ENCODE results near the gene XYLT1. TPM values are rescaled to one million over a fixed set of nuclear protein-coding genes. Genes with fewer than 3 reads are reported as not detected.
A peak's percentile ranks its signal among the peaks of the same experiment; 100 is the strongest.

Gene XYLT1
- total and polyA plus RNA-seq, 10 of the 15 experiments (the other 5 are each of a cell fraction or from before 2014, with no cell fraction given): 0.88 to 14.8 (median 5.8) TPM

DNA sequence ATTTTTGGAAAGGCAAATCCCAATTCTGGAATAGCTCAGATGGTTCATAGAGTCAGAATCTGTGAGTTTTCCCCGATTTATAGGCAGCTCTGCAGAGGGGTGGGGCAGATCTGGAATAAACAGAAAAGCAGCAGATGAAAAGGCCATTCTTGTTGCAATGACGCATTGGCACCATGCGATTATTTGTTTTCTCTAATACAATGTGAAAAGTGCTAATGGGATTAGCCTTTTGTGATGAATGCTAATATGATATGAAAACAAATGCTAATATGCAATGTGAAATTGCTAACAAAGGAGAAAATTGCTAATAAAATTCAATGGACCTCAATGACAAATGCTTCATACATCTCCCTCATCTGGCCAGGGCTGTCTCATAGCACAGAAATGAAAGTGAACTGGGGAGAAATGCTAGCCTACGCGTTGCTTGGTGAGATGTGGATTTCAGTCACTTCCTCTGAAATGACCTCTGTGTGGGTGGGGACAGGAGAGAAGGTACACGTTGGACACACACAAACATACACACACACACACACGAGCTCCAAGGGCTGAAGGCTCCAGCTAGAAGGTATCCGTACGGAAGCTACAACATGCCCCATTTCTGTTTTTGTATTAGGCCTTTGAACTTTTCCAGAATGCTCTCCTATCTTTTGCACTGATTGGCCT, 394.5 kb downstream of the XYLT1 start (continued):
- TF ChIP-seq, protein P1, sequence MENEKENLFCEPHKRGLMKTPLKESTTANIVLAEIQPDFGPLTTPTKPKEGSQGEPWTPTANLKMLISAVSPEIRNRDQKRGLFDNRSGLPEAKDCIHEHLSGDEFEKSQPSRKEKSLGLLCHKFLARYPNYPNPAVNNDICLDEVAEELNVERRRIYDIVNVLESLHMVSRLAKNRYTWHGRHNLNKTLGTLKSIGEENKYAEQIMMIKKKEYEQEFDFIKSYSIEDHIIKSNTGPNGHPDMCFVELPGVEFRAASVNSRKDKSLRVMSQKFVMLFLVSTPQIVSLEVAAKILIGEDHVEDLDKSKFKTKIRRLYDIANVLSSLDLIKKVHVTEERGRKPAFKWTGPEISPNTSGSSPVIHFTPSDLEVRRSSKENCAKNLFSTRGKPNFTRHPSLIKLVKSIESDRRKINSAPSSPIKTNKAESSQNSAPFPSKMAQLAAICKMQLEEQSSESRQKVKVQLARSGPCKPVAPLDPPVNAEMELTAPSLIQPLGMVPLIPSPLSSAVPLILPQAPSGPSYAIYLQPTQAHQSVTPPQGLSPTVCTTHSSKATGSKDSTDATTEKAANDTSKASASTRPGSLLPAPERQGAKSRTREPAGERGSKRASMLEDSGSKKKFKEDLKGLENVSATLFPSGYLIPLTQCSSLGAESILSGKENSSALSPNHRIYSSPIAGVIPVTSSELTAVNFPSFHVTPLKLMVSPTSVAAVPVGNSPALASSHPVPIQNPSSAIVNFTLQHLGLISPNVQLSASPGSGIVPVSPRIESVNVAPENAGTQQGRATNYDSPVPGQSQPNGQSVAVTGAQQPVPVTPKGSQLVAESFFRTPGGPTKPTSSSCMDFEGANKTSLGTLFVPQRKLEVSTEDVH (IDR thresholded peaks at IDR 0.05; ENCODE audit: low read depth, partially characterized antibody): no peak
- TF ChIP-seq POLR2AphosphoS2 (IDR thresholded peaks at IDR 0.05; ENCODE audit: low read depth, low read length): no peak
- TF ChIP-seq CBFB (IDR thresholded peaks at IDR 0.05; ENCODE audit: low read depth): no peak
- TF ChIP-seq, protein P2, sequence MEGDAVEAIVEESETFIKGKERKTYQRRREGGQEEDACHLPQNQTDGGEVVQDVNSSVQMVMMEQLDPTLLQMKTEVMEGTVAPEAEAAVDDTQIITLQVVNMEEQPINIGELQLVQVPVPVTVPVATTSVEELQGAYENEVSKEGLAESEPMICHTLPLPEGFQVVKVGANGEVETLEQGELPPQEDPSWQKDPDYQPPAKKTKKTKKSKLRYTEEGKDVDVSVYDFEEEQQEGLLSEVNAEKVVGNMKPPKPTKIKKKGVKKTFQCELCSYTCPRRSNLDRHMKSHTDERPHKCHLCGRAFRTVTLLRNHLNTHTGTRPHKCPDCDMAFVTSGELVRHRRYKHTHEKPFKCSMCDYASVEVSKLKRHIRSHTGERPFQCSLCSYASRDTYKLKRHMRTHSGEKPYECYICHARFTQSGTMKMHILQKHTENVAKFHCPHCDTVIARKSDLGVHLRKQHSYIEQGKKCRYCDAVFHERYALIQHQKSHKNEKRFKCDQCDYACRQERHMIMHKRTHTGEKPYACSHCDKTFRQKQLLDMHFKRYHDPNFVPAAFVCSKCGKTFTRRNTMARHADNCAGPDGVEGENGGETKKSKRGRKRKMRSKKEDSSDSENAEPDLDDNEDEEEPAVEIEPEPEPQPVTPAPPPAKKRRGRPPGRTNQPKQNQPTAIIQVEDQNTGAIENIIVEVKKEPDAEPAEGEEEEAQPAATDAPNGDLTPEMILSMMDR (IDR thresholded peaks at IDR 0.05 in 2 of 3, conservative IDR thresholded peaks at IDR 0.05 in 1 of 3; ENCODE audit: control insufficient read depth in 2 of 3, extremely low read depth in 1 of 3, insufficient read depth in 1 of 3, low read depth in 3 of 3, low read length in 3 of 3): 0 out of 6 replicates have a peak, but pooled peaks of 1 of the 3 experiments have one; percentile 2
- TF ChIP-seq RUNX3 (IDR thresholded peaks at IDR 0.05; ENCODE audit: low read length): peak; percentile 65
- peak; percentile 35; the same call in 1 of the 2 replicates for TF ChIP-seq PAX5 (IDR thresholded peaks at IDR 0.05; ENCODE audit: borderline replicate concordance, low read depth, low read length)
- TF ChIP-seq KAT2A (conservative IDR thresholded peaks at IDR 0.05; ENCODE audit: control insufficient read depth, low read depth, low read length): no peak
- TF ChIP-seq, protein P3, sequence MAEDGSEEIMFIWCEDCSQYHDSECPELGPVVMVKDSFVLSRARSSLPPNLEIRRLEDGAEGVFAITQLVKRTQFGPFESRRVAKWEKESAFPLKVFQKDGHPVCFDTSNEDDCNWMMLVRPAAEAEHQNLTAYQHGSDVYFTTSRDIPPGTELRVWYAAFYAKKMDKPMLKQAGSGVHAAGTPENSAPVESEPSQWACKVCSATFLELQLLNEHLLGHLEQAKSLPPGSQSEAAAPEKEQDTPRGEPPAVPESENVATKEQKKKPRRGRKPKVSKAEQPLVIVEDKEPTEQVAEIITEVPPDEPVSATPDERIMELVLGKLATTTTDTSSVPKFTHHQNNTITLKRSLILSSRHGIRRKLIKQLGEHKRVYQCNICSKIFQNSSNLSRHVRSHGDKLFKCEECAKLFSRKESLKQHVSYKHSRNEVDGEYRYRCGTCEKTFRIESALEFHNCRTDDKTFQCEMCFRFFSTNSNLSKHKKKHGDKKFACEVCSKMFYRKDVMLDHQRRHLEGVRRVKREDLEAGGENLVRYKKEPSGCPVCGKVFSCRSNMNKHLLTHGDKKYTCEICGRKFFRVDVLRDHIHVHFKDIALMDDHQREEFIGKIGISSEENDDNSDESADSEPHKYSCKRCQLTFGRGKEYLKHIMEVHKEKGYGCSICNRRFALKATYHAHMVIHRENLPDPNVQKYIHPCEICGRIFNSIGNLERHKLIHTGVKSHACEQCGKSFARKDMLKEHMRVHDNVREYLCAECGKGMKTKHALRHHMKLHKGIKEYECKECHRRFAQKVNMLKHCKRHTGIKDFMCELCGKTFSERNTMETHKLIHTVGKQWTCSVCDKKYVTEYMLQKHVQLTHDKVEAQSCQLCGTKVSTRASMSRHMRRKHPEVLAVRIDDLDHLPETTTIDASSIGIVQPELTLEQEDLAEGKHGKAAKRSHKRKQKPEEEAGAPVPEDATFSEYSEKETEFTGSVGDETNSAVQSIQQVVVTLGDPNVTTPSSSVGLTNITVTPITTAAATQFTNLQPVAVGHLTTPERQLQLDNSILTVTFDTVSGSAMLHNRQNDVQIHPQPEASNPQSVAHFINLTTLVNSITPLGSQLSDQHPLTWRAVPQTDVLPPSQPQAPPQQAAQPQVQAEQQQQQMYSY (CRISPR knock-in tag; IDR thresholded peaks at IDR 0.05): no peak
- TF ChIP-seq SRF (IDR thresholded peaks at IDR 0.05; ENCODE audit: low read depth in 2 of 2, low read length in 2 of 2): no peak
- no peak for TF ChIP-seq ZBED1 (IDR thresholded peaks at IDR 0.05; ENCODE audit: borderline replicate concordance)
- no peak for TF ChIP-seq FOS (IDR thresholded peaks at IDR 0.05; ENCODE audit: borderline replicate concordance, extremely low read depth, insufficient read length)
- no peak for TF ChIP-seq BACH1 (IDR thresholded peaks at IDR 0.05; ENCODE audit: borderline replicate concordance)
- no peak for TF ChIP-seq ESRRA (IDR thresholded peaks at IDR 0.05; ENCODE audit: low read length)
- TF ChIP-seq WRNIP1 (IDR thresholded peaks at IDR 0.05; ENCODE audit: borderline replicate concordance, low read depth, low read length): no peak
- TF ChIP-seq SMARCA5 (IDR thresholded peaks at IDR 0.05): peak; percentile 65; the same call in 1 of the 2 replicates
- TF ChIP-seq FOXM1 (IDR thresholded peaks at IDR 0.05; ENCODE audit: low read depth, low read length): peak; percentile 26; the same call in 1 of the 2 replicates
- TF ChIP-seq BCL11A (IDR thresholded peaks at IDR 0.05; ENCODE audit: low read depth, low read length): peak; percentile 64; the same call in 1 of the 2 replicates
- no peak for TF ChIP-seq SUZ12 (IDR thresholded peaks at IDR 0.05; ENCODE audit: unreplicated experiment)
- TF ChIP-seq RBBP5 (conservative IDR thresholded peaks at IDR 0.05): no peak
- TF ChIP-seq BMI1 (IDR thresholded peaks at IDR 0.05; ENCODE audit: borderline replicate concordance): no peak; the same call in 1 of the 2 replicates
- peak; percentile 78; the same call in 1 of the 2 replicates for TF ChIP-seq SPI1 (IDR thresholded peaks at IDR 0.05; ENCODE audit: borderline replicate concordance, insufficient read depth, low read depth, low read length)

Measured in GM12878 (cell line).